ENCODE results near the gene MTHFD1. TPM values are rescaled to one million over a fixed set of nuclear protein-coding genes. Genes with fewer than 3 reads are reported as not detected.

MTHFD1 gene
- polyA plus RNA-seq, 1 of the 3 experiments (the other 2 are of a cell fraction) = 31.0 TPM

GRCh38 chr14:64467101-64467500, 78.9 kb downstream of the MTHFD1 start:
- TF ChIP-seq FOXJ3 (CRISPR knock-in tag; IDR thresholded peaks at IDR 0.05) = no peak
- no peak for TF ChIP-seq USF2 (IDR thresholded peaks at IDR 0.05; ENCODE audit: borderline replicate concordance, low read depth, low read length)
- TF ChIP-seq, protein P1, sequence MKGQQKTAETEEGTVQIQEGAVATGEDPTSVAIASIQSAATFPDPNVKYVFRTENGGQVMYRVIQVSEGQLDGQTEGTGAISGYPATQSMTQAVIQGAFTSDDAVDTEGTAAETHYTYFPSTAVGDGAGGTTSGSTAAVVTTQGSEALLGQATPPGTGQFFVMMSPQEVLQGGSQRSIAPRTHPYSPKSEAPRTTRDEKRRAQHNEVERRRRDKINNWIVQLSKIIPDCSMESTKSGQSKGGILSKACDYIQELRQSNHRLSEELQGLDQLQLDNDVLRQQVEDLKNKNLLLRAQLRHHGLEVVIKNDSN (IDR thresholded peaks at IDR 0.05; ENCODE audit: borderline replicate concordance, low read depth) = no peak
- TF ChIP-seq, protein P2, sequence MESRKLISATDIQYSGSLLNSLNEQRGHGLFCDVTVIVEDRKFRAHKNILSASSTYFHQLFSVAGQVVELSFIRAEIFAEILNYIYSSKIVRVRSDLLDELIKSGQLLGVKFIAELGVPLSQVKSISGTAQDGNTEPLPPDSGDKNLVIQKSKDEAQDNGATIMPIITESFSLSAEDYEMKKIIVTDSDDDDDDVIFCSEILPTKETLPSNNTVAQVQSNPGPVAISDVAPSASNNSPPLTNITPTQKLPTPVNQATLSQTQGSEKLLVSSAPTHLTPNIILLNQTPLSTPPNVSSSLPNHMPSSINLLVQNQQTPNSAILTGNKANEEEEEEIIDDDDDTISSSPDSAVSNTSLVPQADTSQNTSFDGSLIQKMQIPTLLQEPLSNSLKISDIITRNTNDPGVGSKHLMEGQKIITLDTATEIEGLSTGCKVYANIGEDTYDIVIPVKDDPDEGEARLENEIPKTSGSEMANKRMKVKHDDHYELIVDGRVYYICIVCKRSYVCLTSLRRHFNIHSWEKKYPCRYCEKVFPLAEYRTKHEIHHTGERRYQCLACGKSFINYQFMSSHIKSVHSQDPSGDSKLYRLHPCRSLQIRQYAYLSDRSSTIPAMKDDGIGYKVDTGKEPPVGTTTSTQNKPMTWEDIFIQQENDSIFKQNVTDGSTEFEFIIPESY (IDR thresholded peaks at IDR 0.05; ENCODE audit: borderline replicate concordance, low read depth) = no peak
- TF ChIP-seq EP300 (IDR thresholded peaks at IDR 0.05; ENCODE audit: borderline replicate concordance in 1 of 2, low read depth in 1 of 2, low read length in 1 of 2) = no peak
- TF ChIP-seq NFIC (IDR thresholded peaks at IDR 0.05; ENCODE audit: borderline replicate concordance) = no peak
- no peak for TF ChIP-seq PBX3 (IDR thresholded peaks at IDR 0.05)
- TF ChIP-seq REST (IDR thresholded peaks at IDR 0.05; ENCODE audit: low read depth, low read length) = no peak
- no peak for TF ChIP-seq ELF1 (IDR thresholded peaks at IDR 0.05)
- no peak for TF ChIP-seq FOSL2 (IDR thresholded peaks at IDR 0.05; ENCODE audit: borderline replicate concordance, low read depth)
- no peak for TF ChIP-seq TEAD4 (IDR thresholded peaks at IDR 0.05; ENCODE audit: borderline replicate concordance, insufficient read depth)
- TF ChIP-seq SIN3A (IDR thresholded peaks at IDR 0.05; ENCODE audit: borderline replicate concordance, low read depth, low read length) = no peak
- no peak for TF ChIP-seq SMC3 (IDR thresholded peaks at IDR 0.05; ENCODE audit: low read depth, low read length)
- POLR2A ChIA-PET = interaction anchor here (0.6 to 1.8 kb wide), 2 partner anchors 37 to 1047 kb away, joined by 3 to 6 read pairs; partner anchors contain the start of gene ZBTB1
- H3K9me3 ChIP-seq = no peaks in the 10 kb centered on the region
- WGBS (ENCODE audit: low lambda C conversion rate) = 92% methylated on average over 3 of the region's 3 CpGs
- peaks cover 0 to 5% of the 10 kb centered on the region in 2 experiments for H3K36me3 ChIP-seq (replicated peaks in 1 of 2; ENCODE audit: control insufficient read depth in 1 of 2, insufficient read depth in 2 of 2, low read length in 1 of 2)
- peaks cover 1 to 13% of the 10 kb centered on the region in 2 experiments; a peak in 2 of 4 replicates for H3K4me1 ChIP-seq (ENCODE audit: control insufficient read depth in 1 of 2, insufficient read depth in 2 of 2, low read depth in 1 of 2, low read length in 1 of 2)
- DNase-seq = no peak
- no peak overlapping the region for H2AFZ ChIP-seq (ENCODE audit: low read depth)
- H3K9me2 ChIP-seq = no peaks in the 10 kb centered on the region
- H3K4me2 ChIP-seq = no peak overlapping the region
- no peaks in the 10 kb centered on the region for H3K27me3 ChIP-seq (ENCODE audit: insufficient read depth)
- no peak overlapping the region for H3K27ac ChIP-seq (ENCODE audit: low read depth in 2 of 2, low read length in 1 of 2)
- no peak overlapping the region for H3K4me3 ChIP-seq (ENCODE audit: low read depth in 2 of 2, low read length in 1 of 2)
- no peaks in the 10 kb centered on the region for H3K79me2 ChIP-seq (ENCODE audit: insufficient read depth)
- CTCF ChIA-PET = interaction anchor here (0.8 to 5.5 kb wide), 4 partner anchors 8 to 123 kb away, joined by 3 to 28 read pairs (median 12); no protein-coding TSS in a partner anchor
- H4K20me1 ChIP-seq (ENCODE audit: insufficient read depth) = no peaks in the 10 kb centered on the region
- no peak overlapping the region for H3K9ac ChIP-seq
- peaks cover 8% of the 10 kb centered on the region for H3F3A ChIP-seq (replicated peaks; ENCODE audit: insufficient read depth)

Measured in SK-N-SH (cell line).